CD8-positive, alpha-beta memory T cell (primary cell): ENCODE results near the gene KCNMA1. TPM values are rescaled to one million over a fixed set of nuclear protein-coding genes. Genes with fewer than 3 reads are reported as not detected.

Source experiments
- CTCF ChIA-PET: fragments of 350-600 bp; sonication (Branson Sonifier 250); formaldehyde crosslinking; loops from one replicate; lab custom pipeline; 2021; ENCODE audit warnings: antibody characterized with exemption; lab: Charles Lee
- POLR2A ChIA-PET: fragments of 350-600 bp; sonication (Branson Sonifier 250); formaldehyde crosslinking; loops from one replicate; lab custom pipeline; 2021; ENCODE audit warnings: antibody characterized with exemption; lab: Charles Lee
- DNase-seq, 5 donors: peaks; one replicate each; pipeline versions ENCODE4 v3.0.0 to v3.0.0-alpha.2; 2020 to 2022; ENCODE audit warnings: mixed read lengths in 1 of 5
- H3K27ac ChIP-seq: one replicate; pipeline ENCODE4 v1.7.0; 2013; ENCODE audit warnings: low read depth, mild to moderate bottlenecking, low read length, moderate library complexity
- H3K27me3 ChIP-seq: 2 replicates; pipeline ENCODE4 v1.7.0; 2013; ENCODE audit warnings: low read length, mild to moderate bottlenecking; ENCODE audit not compliant: insufficient read depth, poor library complexity, severe bottlenecking
- H3K36me3 ChIP-seq: 2 replicates; pipeline ENCODE4 v1.7.0; 2013; ENCODE audit warnings: mild to moderate bottlenecking, low read length, moderate library complexity; ENCODE audit not compliant: insufficient read depth
- H3K4me1 ChIP-seq: 2 replicates; pipeline ENCODE4 v1.7.0; 2013; ENCODE audit warnings: mild to moderate bottlenecking, low read length, moderate library complexity; ENCODE audit not compliant: insufficient read depth
- H3K4me3 ChIP-seq: 2 replicates; pipeline ENCODE4 v1.7.0; 2013; ENCODE audit warnings: mild to moderate bottlenecking, low read length
- H3K9me3 ChIP-seq: 2 replicates; pipeline ENCODE4 v1.7.0; 2013; ENCODE audit warnings: mild to moderate bottlenecking, low read length
- H3K27ac Mint-ChIP-seq, 8 donors: one replicate each; pipeline ENCODE4 v1.8.0; 2020 to 2021; ENCODE audit warnings: mixed read lengths in 8 of 8, mild to moderate bottlenecking in 6 of 8, inconsistent platforms in 3 of 8, moderate library complexity in 3 of 8
- H3K27me3 Mint-ChIP-seq, 2 donors: one replicate each; pipeline ENCODE4 v1.8.0; 2020 to 2021; ENCODE audit warnings: mixed read lengths in 2 of 2, mild to moderate bottlenecking in 1 of 2, moderate library complexity in 1 of 2
- H3K36me3 Mint-ChIP-seq, 3 donors: one replicate each; pipeline ENCODE4 v1.8.0; 2020 to 2021; ENCODE audit warnings: mixed read lengths in 3 of 3, inconsistent platforms in 1 of 3, mild to moderate bottlenecking in 1 of 3
- H3K4me1 Mint-ChIP-seq, 3 donors: one replicate each; pipeline ENCODE4 v1.8.0; 2020 to 2021; ENCODE audit warnings: mixed read lengths in 3 of 3, inconsistent platforms in 1 of 3, mild to moderate bottlenecking in 1 of 3
- H3K4me3 Mint-ChIP-seq, 7 donors: one replicate each; pipeline ENCODE4 v1.8.0; 2020 to 2021; ENCODE audit warnings: mixed read lengths in 7 of 7, mild to moderate bottlenecking in 6 of 7, moderate library complexity in 4 of 7, inconsistent platforms in 2 of 7
- H3K9me3 Mint-ChIP-seq, 5 donors: one replicate each; pipeline ENCODE4 v1.8.0; 2020 to 2022; ENCODE audit warnings: mixed read lengths in 5 of 5, mild to moderate bottlenecking in 3 of 5, moderate library complexity in 2 of 5, inconsistent platforms in 1 of 5
- polyA plus RNA-seq: library from polyadenylated mRNA; unstranded; fragments of 300-500 nt; fragmentation: Illumina TruSeq; gene quantifications from one replicate; pipeline ENCODE4 v1.2.3, GENCODE V29; 2021
- total RNA-seq, 2 experiments: library from RNA; stranded (reverse); gene quantifications; one replicate each; pipeline ENCODE4 v1.2.3, GENCODE V29; 2021

Gene KCNMA1
- total and polyA plus RNA-seq, 3 experiments from 2014 or later: 0.20 to 0.31 TPM; not detected in 1

DNA sequence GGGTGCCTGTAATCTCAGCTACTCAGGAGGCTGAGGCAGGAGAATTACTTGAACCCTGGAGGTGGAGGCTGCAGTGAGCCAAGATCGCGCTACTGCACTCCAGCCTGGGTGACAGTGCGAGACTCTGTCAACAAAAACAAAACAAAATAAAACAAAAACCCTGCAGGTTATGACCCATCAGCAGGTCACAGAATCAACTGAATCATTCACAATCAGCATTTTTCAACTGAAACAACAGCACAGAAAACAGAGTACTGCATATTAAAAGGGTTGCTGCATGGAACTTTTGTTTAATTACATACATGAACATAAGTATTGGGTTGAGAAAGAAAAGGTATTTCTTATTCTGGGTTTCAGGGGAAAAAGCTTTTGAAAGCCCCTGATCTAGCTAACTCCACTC is 77.6 kb downstream of the KCNMA1 start:
- ChIA-PET POLR2A (no interaction called here), CTCF (no interaction called here)

DNA sequence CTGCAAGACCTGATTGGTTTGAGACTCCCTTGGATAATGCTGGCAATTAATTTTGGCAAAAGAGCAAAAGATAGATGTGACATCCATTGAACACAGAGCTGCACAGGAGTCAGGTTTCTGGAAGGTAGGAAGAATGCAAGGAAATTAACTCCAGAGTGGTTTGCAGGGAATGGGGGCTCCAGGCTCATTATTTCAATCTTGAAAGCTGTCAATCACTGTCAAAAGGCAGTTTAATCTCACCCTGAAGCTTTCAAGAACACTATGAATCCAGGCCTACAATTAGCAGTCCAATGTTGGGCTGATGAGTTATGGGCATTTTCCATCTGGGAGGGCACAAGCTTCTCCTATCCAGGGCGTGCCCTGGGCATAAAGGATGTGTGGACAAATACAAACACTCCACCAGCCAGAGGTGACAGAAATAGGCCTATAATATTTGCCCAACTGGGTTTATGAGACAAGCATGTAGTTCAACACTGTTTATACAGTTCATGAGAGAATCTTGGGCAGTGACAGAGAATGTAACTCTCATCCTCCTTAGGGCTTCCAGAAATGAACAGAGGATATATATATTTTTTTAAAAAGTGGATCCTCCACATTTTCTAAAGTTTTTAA is 80.5 kb downstream of the KCNMA1 start:
- ChIA-PET POLR2A (no interaction called here), CTCF (no interaction called here)
- H3K36me3 Mint-ChIP-seq: no peaks in the 10 kb centered on the region
- H3K4me1 Mint-ChIP-seq: no peaks in the 10 kb centered on the region
- no peak overlapping the region for H3K4me3 Mint-ChIP-seq
- H3K4me1 ChIP-seq: no peaks in the 10 kb centered on the region
- peaks cover 4 to 8% of the 10 kb centered on the region in 2 donors for H3K27me3 Mint-ChIP-seq
- no peaks in the 10 kb centered on the region for H3K27me3 ChIP-seq
- H3K4me3 ChIP-seq: no peak overlapping the region
- DNase-seq: no peak
- no peaks in the 10 kb centered on the region for H3K9me3 ChIP-seq
- H3K27ac ChIP-seq: no peak overlapping the region
- no peaks in the 10 kb centered on the region for H3K36me3 ChIP-seq
- H3K9me3 Mint-ChIP-seq: no peaks in the 10 kb centered on the region
- H3K27ac Mint-ChIP-seq: no peak overlapping the region

More for the DNA sequence above, 77.6 kb downstream of the KCNMA1 start:
- Mint-ChIP-seq H3K27me3 (peaks cover 17 to 29% of the 10 kb centered on the region in 2 donors), H3K4me3 (no peak overlapping the region), H3K9me3 (no peaks in the 10 kb centered on the region), H3K4me1 (no peaks in the 10 kb centered on the region), H3K27ac (no peak overlapping the region), H3K36me3 (no peaks in the 10 kb centered on the region)
- Histone ChIP-seq H3K9me3 (no peaks in the 10 kb centered on the region), H3K4me3 (no peak overlapping the region), H3K36me3 (no peaks in the 10 kb centered on the region), H3K27me3 (peaks cover 4% of the 10 kb centered on the region), H3K27ac (no peak overlapping the region), H3K4me1 (no peaks in the 10 kb centered on the region)
- no peak for DNase-seq

DNA sequence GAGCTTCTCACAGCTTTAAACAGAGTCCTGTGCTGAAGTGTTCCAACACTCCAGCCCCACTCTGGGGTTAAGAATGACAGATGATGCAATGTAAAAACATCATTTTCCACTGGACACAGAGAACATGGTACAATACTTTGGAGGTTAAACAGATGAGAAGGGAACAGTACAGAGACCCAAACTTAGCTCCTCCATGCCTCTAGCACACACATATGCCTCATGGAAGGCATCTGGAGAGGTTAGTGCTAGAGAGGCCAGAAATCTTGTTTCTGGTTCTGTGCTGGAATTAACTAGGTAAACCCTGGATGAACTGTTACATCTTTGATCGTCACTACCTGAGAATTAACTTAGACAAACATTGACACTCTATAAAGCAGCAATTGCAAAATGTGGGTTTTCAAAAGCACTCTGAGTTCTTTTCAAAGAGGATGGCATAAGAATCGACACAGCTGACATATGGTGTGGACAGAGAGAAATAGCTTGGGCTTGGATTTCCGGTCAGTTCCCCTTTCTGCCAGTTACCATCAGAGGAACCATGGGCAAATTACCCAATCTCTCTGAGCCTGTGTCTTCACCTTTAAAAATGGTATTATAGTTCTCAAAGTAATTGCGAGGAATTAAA is 81.9 kb downstream of the KCNMA1 start:
- ChIA-PET CTCF (no interaction called here), POLR2A (no interaction called here)
- no peaks in the 10 kb centered on the region for H3K9me3 Mint-ChIP-seq
- Histone ChIP-seq H3K36me3 (no peaks in the 10 kb centered on the region), H3K4me3 (no peak overlapping the region), H3K27me3 (no peaks in the 10 kb centered on the region), H3K27ac (no peak overlapping the region), H3K9me3 (no peaks in the 10 kb centered on the region), H3K4me1 (no peaks in the 10 kb centered on the region)
- no peak for DNase-seq
- no peak overlapping the region for H3K4me3 Mint-ChIP-seq
- H3K36me3 Mint-ChIP-seq: no peaks in the 10 kb centered on the region
- H3K27ac Mint-ChIP-seq: peak overlapping the region in 1 of 8 donors; percentile 52
- H3K4me1 Mint-ChIP-seq: no peaks in the 10 kb centered on the region
- peaks cover 0 to 4% of the 10 kb centered on the region in 2 donors for H3K27me3 Mint-ChIP-seq

DNA sequence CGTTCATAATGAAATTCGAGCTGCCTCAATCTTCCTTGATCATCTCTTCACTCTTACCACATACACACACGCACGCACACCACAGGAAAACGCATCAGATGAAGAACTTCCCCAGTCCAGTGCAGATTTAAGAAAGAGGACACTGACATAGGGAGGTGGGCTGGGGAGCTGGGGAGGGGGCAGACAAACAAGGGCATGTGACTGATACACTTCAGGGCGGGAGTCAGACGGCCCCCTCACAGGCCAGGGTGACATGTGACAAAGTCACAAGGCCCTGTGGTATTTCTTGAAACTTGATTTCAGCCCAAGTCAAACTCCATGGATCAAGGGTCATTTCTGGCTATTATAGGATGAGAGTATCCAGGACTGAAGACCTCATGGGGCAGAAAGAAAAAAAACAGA is 82.6 kb downstream of the KCNMA1 start:
- H3K4me3 Mint-ChIP-seq: no peak overlapping the region
- H3K4me1 Mint-ChIP-seq: no peaks in the 10 kb centered on the region
- no peaks in the 10 kb centered on the region for H3K9me3 Mint-ChIP-seq
- ChIA-PET CTCF (interaction anchor here (0.6 kb wide), 1 partner anchor 47 kb away, joined by 3 read pairs; no protein-coding TSS in a partner anchor), POLR2A (no interaction called here)
- H3K27ac Mint-ChIP-seq: no peak overlapping the region
- Histone ChIP-seq H3K4me3 (no peak overlapping the region), H3K9me3 (no peaks in the 10 kb centered on the region), H3K4me1 (no peaks in the 10 kb centered on the region), H3K36me3 (no peaks in the 10 kb centered on the region), H3K27me3 (no peaks in the 10 kb centered on the region), H3K27ac (no peak overlapping the region)
- H3K27me3 Mint-ChIP-seq: peaks cover 0 to 4% of the 10 kb centered on the region in 2 donors
- H3K36me3 Mint-ChIP-seq: no peaks in the 10 kb centered on the region
- DNase-seq: no peak

GRCh38 chr10:77553966-77554365 is 83.6 kb downstream of the KCNMA1 start:
- ChIA-PET POLR2A (no interaction called here), CTCF (no interaction called here)
- no peak overlapping the region for H3K27ac Mint-ChIP-seq
- no peaks in the 10 kb centered on the region for H3K36me3 ChIP-seq
- peaks cover 2 to 4% of the 10 kb centered on the region in 2 donors for H3K27me3 Mint-ChIP-seq
- DNase-seq: no peak
- H3K4me1 ChIP-seq: no peaks in the 10 kb centered on the region
- H3K4me1 Mint-ChIP-seq: no peaks in the 10 kb centered on the region
- H3K9me3 ChIP-seq: no peaks in the 10 kb centered on the region
- no peaks in the 10 kb centered on the region for H3K36me3 Mint-ChIP-seq
- no peak overlapping the region for H3K4me3 Mint-ChIP-seq
- H3K9me3 Mint-ChIP-seq: no peaks in the 10 kb centered on the region
- H3K27ac ChIP-seq: no peak overlapping the region
- H3K4me3 ChIP-seq: no peak overlapping the region
- H3K27me3 ChIP-seq: no peaks in the 10 kb centered on the region

DNA sequence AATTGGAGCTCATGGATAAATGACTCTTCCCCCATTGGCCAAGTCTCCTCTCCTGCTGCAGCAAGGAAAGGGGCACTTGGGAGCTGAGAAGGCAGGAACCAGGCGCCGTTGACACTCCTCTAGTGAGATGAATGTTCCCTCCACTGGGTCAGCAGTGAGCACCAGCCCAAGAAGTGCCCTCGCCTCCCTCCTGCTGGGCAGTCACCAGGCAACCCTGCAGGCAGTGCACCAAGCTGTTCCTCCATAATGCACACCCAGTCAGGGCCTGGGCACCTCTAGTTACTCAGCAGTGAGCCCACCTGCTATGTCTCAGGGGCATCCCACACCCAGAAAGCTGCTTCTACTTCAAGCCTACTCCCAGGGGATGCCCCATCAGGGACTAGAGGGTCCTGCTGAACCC is 84.3 kb downstream of the KCNMA1 start:
- H3K27ac Mint-ChIP-seq: no peak overlapping the region
- Histone ChIP-seq H3K4me3 (no peak overlapping the region), H3K27me3 (no peaks in the 10 kb centered on the region), H3K36me3 (no peaks in the 10 kb centered on the region), H3K27ac (no peak overlapping the region), H3K4me1 (no peaks in the 10 kb centered on the region), H3K9me3 (no peaks in the 10 kb centered on the region)
- POLR2A ChIA-PET: no interaction called here
- CTCF ChIA-PET: no interaction called here
- no peaks in the 10 kb centered on the region for H3K36me3 Mint-ChIP-seq
- H3K27me3 Mint-ChIP-seq: peaks cover 4 to 5% of the 10 kb centered on the region in 2 donors
- no peak for DNase-seq
- no peak overlapping the region for H3K4me3 Mint-ChIP-seq
- H3K4me1 Mint-ChIP-seq: no peaks in the 10 kb centered on the region
- no peaks in the 10 kb centered on the region for H3K9me3 Mint-ChIP-seq

DNA sequence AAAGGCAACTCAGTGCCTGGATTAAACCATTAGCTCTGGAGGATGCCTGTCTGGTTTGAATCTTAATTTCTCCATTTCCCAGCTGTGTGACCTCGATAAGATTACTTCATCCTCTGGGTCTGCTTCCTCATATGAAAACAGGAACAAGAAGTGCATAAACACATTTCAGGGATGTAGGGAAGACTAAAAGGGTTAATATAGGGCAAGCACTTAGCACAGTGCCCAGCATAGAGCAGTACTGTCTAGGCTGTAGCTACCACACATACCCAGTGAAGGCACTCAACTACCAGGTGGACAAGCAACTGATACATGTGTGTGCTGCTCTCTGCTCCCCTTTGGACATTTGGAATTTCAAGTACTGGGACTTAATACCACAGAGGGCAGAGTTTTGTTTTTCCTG is 85.4 kb downstream of the KCNMA1 start:
- H3K27ac Mint-ChIP-seq: no peak overlapping the region

DNA sequence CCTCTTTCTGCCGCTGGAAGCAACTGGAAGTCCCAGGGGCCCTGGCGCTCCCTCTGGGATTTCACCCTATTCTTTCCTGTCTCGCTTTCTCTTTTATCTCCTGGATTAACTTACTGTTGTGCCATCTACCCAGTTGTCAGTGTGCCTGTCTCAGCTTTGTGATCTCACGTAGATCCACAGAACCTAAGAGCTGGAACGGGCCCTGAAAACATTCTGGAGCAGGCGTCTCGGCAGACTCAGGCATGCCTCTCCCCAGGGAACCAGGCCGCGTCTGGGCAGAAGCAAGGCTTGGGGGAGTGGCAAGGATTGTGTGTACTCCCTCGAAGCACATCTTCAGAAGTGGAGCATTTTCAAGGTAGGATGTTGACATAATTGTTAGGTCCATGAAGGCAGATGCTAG is 87.2 kb downstream of the KCNMA1 start:
- POLR2A ChIA-PET: no interaction called here
- no peaks in the 10 kb centered on the region for H3K4me1 Mint-ChIP-seq
- no peaks in the 10 kb centered on the region for H3K4me1 ChIP-seq
- H3K27ac ChIP-seq: no peak overlapping the region
- H3K36me3 Mint-ChIP-seq: no peaks in the 10 kb centered on the region
- H3K9me3 Mint-ChIP-seq: no peaks in the 10 kb centered on the region
- H3K9me3 ChIP-seq: no peaks in the 10 kb centered on the region
- H3K36me3 ChIP-seq: no peaks in the 10 kb centered on the region
- no peak overlapping the region for H3K27ac Mint-ChIP-seq
- CTCF ChIA-PET: no interaction called here
- DNase-seq: no peak
- H3K4me3 Mint-ChIP-seq: no peak overlapping the region
- no peaks in the 10 kb centered on the region for H3K27me3 ChIP-seq
- no peak overlapping the region for H3K4me3 ChIP-seq
- peaks cover 2 to 18% of the 10 kb centered on the region in 2 donors for H3K27me3 Mint-ChIP-seq

More for the DNA sequence above, 85.4 kb downstream of the KCNMA1 start:
- Mint-ChIP-seq H3K4me3 (no peak overlapping the region), H3K9me3 (no peaks in the 10 kb centered on the region), H3K27me3 (peaks cover 4 to 5% of the 10 kb centered on the region in 2 donors), H3K4me1 (no peaks in the 10 kb centered on the region), H3K36me3 (no peaks in the 10 kb centered on the region)
- H3K36me3 ChIP-seq: no peaks in the 10 kb centered on the region
- POLR2A ChIA-PET: no interaction called here
- H3K4me1 ChIP-seq: no peaks in the 10 kb centered on the region
- H3K27me3 ChIP-seq: no peaks in the 10 kb centered on the region
- CTCF ChIA-PET: no interaction called here
- DNase-seq: no peak
- no peak overlapping the region for H3K27ac ChIP-seq
- H3K4me3 ChIP-seq: no peak overlapping the region
- H3K9me3 ChIP-seq: no peaks in the 10 kb centered on the region
